ENCODE measurements around the gene TTYH2.
"Not testable (repeated sequence)": the region's sequence is repeated elsewhere in the genome, so short reads cannot be mapped to it uniquely, and the experiment has no call there.

Gene TTYH2

GRCh38 chr17:74277935-74278334, 64.6 kb downstream of the TTYH2 start:
- H3K27me3 Mint-ChIP-seq (ENCODE audit: low read depth, poor library complexity): peaks cover 41% of the 10 kb centered on the region
- no peak overlapping the region for H3K4me3 Mint-ChIP-seq
- peaks cover 46% of the 10 kb centered on the region for H3K4me1 Mint-ChIP-seq
- no peak for DNase-seq
- no peaks in the 10 kb centered on the region for H3K36me3 Mint-ChIP-seq (ENCODE audit: low read depth)
- H3K9me3 Mint-ChIP-seq: no peaks in the 10 kb centered on the region
- no peak for TF ChIP-seq CTCF (IDR thresholded peaks at IDR 0.05)
- H3K27ac Mint-ChIP-seq: no peak overlapping the region

- DNase-seq: not testable (repeated sequence)
- Mint-ChIP-seq H3K4me1 (peaks cover 30% of the 10 kb centered on the region), H3K27me3 (ENCODE audit: low read depth, poor library complexity) (peaks cover 31% of the 10 kb centered on the region)
Observed at GRCh38 chr17:74279617-74280016, 66.2 kb downstream of the TTYH2 start.

DNA sequence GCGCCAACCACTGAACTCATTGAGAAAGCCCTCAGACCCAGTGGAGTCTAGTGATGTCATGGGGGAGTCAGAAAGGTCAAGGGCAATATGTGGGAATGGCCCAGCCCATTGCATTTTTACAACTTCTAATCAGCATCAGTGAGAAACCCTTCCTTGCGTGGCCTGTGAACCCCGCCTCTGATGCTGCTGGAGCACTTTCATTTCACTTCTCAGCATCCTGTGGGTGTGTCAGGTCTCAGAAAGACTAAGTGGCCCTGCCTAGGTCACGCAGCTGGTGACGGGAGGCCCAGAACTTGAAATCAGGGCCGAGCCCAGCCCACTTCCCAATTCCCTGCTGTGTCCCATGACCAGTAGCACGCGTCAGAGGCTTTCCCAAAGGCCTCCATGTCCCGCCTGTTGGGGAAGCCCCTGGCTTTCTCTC, 66.7 kb downstream of the TTYH2 start:
- Mint-ChIP-seq H3K4me1 (peaks cover 30% of the 10 kb centered on the region), H3K9me3 (no peaks in the 10 kb centered on the region), H3K36me3 (ENCODE audit: low read depth) (no peaks in the 10 kb centered on the region), H3K27ac (no peak overlapping the region), H3K27me3 (ENCODE audit: low read depth, poor library complexity) (peaks cover 30% of the 10 kb centered on the region), H3K4me3 (no peak overlapping the region)
- no peak for TF ChIP-seq CTCF (IDR thresholded peaks at IDR 0.05)
- DNase-seq: no peak

More at GRCh38 chr17:74279617-74280016, 66.2 kb downstream of the TTYH2 start:
- H3K9me3 Mint-ChIP-seq; H3K36me3 Mint-ChIP-seq (ENCODE audit: low read depth); H3K4me3 Mint-ChIP-seq; H3K27ac Mint-ChIP-seq: not testable (repeated sequence)

DNA sequence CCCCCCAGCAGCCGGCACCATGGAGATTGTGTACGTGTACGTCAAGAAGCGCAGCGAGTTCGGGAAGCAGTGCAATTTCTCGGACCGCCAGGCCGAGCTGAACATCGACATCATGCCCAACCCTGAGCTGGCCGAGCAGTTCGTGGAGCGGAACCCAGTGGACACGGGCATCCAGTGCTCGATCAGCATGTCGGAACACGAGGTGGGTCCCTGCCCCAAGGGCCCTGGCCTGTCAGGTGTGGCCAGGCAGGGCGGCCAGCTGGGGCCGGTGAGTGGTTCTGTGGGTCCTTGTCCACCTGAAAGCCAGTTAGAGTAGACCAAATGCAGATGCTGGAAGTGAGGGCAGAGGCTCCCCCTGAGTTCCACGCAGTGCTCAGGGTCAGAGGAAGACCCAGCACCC, 68.4 kb downstream of the TTYH2 start:
- Mint-ChIP-seq H3K4me1 (peaks cover 14% of the 10 kb centered on the region), H3K27me3 (ENCODE audit: low read depth, poor library complexity) (peaks cover 26% of the 10 kb centered on the region), H3K4me3 (no peak overlapping the region), H3K9me3 (no peaks in the 10 kb centered on the region), H3K27ac (no peak overlapping the region), H3K36me3 (ENCODE audit: low read depth) (no peaks in the 10 kb centered on the region)
- DNase-seq: no peak
- TF ChIP-seq CTCF (IDR thresholded peaks at IDR 0.05): no peak

DNA sequence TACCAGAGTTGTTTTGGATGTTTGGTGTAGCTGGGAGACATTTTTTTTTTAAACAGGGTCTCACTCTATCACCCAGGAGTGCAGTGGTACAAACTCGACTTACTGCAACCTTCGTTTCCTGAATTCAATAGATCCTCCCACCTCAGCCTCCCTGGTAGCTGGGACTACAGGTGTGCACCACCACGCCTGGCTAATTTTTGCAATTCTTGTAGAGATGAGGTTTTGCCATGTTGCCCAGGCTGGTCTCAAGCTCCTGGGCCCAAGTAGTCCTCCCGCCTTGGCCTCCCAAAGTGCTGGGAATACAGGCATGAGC, 68.9 kb downstream of the TTYH2 start:
- not testable (repeated sequence) for H3K4me3 Mint-ChIP-seq; H3K9me3 Mint-ChIP-seq; H3K36me3 Mint-ChIP-seq (ENCODE audit: low read depth); DNase-seq; H3K27ac Mint-ChIP-seq
- H3K4me1 Mint-ChIP-seq: peaks cover 11% of the 10 kb centered on the region
- peaks cover 26% of the 10 kb centered on the region for H3K27me3 Mint-ChIP-seq (ENCODE audit: low read depth, poor library complexity)

DNA sequence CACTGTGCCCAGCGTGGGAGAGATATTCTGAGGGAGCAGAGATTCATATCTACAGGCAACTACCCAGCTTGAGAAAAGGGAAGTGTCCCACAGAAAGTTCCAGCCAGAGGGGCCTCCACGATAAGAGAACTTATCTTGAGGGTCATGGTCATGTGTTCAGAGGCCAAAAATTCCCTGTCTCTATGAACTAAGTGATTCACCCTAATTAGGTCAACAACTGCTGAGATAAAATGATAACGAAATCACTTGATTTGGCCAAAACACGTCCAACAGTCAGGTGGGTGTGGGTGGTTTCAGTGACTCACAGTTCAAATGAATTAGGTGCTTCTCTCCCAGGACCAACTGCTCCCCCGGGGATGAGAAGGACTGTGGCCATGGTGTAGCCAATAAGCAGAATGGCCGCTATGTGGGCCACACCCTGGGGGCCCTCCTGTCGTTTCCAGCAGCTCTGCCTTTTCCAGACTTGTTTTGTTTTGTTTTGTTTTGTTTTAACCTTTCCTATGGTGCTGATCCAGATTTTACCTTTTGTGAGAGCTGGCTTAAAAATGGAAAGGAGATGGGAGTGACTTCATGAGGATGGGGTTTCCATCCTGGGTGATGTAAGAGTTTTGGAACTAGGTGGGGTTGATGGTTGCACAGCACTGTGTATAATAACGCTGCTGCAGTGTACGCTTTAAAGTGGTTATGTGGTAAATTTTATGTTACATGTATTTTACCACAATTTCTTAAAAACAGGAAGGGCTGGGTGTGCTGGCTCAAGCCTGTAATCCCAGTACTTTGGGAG, 69.4 kb downstream of the TTYH2 start:
- Mint-ChIP-seq H3K27me3 (ENCODE audit: low read depth, poor library complexity) (peaks cover 26% of the 10 kb centered on the region), H3K36me3 (ENCODE audit: low read depth) (no peaks in the 10 kb centered on the region), H3K4me1 (peaks cover 11% of the 10 kb centered on the region), H3K4me3 (no peak overlapping the region), H3K27ac (no peak overlapping the region), H3K9me3 (no peaks in the 10 kb centered on the region)
- no peak for DNase-seq
- TF ChIP-seq CTCF (IDR thresholded peaks at IDR 0.05): no peak

DNA sequence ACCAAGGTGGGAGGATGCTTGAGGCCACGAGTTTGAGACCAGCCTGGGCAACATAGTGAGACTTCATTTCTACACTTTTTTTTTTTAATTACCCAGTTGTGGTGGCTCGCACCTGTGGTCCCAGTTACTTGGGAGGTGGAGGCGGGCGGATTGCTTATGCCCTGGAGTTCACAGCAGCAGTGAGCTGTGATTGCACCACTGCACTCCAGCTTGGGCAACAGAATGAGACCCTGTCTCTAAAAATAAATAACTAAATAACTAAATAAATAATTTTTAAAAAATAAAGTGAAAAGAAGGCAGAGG, 70.0 kb downstream of the TTYH2 start:
- Mint-ChIP-seq H3K9me3 (no peaks in the 10 kb centered on the region), H3K4me1 (peaks cover 11% of the 10 kb centered on the region), H3K27ac (no peak overlapping the region), H3K27me3 (ENCODE audit: low read depth, poor library complexity) (peaks cover 28% of the 10 kb centered on the region), H3K4me3 (no peak overlapping the region), H3K36me3 (ENCODE audit: low read depth) (no peaks in the 10 kb centered on the region)
- DNase-seq: no peak
- no peak for TF ChIP-seq CTCF (IDR thresholded peaks at IDR 0.05)
